Liver (tissue), 3 donors: Measurements from ENCODE around the gene OSBPL5.

Experiments
- JUND ChIP-seq, 2 donors: IDR thresholded peaks; 2 replicates each; pipeline ENCODE4 v1.6.1; 2016; ENCODE audit warnings: antibody characterized with exemption in 2 of 2
- TAF1 ChIP-seq: conservative IDR thresholded peaks from 2 replicates; pipeline ENCODE4 v1.6.1; 2016; ENCODE audit warnings: antibody characterized with exemption, mild to moderate bottlenecking
- YY1 ChIP-seq: IDR thresholded peaks from 2 replicates; pipeline ENCODE4 v1.6.1; 2016; ENCODE audit warnings: antibody characterized with exemption, mild to moderate bottlenecking
- TF ChIP-seq, protein P1 (sequence below): fragments of 150-350 bp; IDR thresholded peaks from 2 replicates; pipeline ENCODE4 v1.5.1; 2017; ENCODE audit warnings: improper control_type of control experiment, low read depth, low read length; ENCODE audit not compliant: missing input control
- TF ChIP-seq, protein P2 (sequence below): IDR thresholded peaks from 2 replicates; pipeline ENCODE4 v1.6.1; 2016; ENCODE audit warnings: antibody characterized with exemption
- TF ChIP-seq, protein P3 (sequence below): IDR thresholded peaks from 2 replicates; pipeline ENCODE4 v1.6.1; 2016; ENCODE audit warnings: antibody characterized with exemption, mild to moderate bottlenecking
- donor health status: healthy.
- donor health status: healthy.

DNA sequence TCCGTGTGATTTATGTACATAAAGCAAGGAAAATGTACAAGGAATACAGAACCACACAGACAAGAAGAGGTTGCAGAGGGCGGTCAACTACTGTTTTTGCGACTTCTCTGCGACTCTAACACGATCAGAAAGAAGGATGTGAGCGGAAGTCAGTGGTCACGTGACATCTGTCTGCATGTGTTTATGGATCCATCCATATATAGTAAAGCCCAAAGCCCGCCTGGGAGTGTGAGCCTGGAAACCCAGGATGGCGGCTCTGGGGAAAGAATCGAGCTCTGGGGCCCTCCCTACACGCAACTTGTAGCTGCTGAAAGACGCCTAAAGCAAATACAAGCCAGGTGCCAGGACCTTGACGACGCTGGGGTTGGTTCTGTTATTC, 8.8 kb downstream of the OSBPL5 start:
- TF ChIP-seq, protein P1, sequence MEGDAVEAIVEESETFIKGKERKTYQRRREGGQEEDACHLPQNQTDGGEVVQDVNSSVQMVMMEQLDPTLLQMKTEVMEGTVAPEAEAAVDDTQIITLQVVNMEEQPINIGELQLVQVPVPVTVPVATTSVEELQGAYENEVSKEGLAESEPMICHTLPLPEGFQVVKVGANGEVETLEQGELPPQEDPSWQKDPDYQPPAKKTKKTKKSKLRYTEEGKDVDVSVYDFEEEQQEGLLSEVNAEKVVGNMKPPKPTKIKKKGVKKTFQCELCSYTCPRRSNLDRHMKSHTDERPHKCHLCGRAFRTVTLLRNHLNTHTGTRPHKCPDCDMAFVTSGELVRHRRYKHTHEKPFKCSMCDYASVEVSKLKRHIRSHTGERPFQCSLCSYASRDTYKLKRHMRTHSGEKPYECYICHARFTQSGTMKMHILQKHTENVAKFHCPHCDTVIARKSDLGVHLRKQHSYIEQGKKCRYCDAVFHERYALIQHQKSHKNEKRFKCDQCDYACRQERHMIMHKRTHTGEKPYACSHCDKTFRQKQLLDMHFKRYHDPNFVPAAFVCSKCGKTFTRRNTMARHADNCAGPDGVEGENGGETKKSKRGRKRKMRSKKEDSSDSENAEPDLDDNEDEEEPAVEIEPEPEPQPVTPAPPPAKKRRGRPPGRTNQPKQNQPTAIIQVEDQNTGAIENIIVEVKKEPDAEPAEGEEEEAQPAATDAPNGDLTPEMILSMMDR = no peak
- TF ChIP-seq TAF1 = no peak
- TF ChIP-seq JUND (IDR thresholded peaks at IDR 0.05) = no peak
- TF ChIP-seq, protein P2, sequence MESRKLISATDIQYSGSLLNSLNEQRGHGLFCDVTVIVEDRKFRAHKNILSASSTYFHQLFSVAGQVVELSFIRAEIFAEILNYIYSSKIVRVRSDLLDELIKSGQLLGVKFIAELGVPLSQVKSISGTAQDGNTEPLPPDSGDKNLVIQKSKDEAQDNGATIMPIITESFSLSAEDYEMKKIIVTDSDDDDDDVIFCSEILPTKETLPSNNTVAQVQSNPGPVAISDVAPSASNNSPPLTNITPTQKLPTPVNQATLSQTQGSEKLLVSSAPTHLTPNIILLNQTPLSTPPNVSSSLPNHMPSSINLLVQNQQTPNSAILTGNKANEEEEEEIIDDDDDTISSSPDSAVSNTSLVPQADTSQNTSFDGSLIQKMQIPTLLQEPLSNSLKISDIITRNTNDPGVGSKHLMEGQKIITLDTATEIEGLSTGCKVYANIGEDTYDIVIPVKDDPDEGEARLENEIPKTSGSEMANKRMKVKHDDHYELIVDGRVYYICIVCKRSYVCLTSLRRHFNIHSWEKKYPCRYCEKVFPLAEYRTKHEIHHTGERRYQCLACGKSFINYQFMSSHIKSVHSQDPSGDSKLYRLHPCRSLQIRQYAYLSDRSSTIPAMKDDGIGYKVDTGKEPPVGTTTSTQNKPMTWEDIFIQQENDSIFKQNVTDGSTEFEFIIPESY = no peak
- TF ChIP-seq, protein P3, sequence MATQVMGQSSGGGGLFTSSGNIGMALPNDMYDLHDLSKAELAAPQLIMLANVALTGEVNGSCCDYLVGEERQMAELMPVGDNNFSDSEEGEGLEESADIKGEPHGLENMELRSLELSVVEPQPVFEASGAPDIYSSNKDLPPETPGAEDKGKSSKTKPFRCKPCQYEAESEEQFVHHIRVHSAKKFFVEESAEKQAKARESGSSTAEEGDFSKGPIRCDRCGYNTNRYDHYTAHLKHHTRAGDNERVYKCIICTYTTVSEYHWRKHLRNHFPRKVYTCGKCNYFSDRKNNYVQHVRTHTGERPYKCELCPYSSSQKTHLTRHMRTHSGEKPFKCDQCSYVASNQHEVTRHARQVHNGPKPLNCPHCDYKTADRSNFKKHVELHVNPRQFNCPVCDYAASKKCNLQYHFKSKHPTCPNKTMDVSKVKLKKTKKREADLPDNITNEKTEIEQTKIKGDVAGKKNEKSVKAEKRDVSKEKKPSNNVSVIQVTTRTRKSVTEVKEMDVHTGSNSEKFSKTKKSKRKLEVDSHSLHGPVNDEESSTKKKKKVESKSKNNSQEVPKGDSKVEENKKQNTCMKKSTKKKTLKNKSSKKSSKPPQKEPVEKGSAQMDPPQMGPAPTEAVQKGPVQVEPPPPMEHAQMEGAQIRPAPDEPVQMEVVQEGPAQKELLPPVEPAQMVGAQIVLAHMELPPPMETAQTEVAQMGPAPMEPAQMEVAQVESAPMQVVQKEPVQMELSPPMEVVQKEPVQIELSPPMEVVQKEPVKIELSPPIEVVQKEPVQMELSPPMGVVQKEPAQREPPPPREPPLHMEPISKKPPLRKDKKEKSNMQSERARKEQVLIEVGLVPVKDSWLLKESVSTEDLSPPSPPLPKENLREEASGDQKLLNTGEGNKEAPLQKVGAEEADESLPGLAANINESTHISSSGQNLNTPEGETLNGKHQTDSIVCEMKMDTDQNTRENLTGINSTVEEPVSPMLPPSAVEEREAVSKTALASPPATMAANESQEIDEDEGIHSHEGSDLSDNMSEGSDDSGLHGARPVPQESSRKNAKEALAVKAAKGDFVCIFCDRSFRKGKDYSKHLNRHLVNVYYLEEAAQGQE = no peak
- TF ChIP-seq YY1 = no peak
